ENCODE results near the gene STX5.

GRCh38 chr11:62786318-62787004 lies 45.4 kb downstream of the STX5 start:
- TF ChIP-seq, protein P1, sequence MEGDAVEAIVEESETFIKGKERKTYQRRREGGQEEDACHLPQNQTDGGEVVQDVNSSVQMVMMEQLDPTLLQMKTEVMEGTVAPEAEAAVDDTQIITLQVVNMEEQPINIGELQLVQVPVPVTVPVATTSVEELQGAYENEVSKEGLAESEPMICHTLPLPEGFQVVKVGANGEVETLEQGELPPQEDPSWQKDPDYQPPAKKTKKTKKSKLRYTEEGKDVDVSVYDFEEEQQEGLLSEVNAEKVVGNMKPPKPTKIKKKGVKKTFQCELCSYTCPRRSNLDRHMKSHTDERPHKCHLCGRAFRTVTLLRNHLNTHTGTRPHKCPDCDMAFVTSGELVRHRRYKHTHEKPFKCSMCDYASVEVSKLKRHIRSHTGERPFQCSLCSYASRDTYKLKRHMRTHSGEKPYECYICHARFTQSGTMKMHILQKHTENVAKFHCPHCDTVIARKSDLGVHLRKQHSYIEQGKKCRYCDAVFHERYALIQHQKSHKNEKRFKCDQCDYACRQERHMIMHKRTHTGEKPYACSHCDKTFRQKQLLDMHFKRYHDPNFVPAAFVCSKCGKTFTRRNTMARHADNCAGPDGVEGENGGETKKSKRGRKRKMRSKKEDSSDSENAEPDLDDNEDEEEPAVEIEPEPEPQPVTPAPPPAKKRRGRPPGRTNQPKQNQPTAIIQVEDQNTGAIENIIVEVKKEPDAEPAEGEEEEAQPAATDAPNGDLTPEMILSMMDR (IDR thresholded peaks at IDR 0.05): peak; percentile 91
- no peak for TF ChIP-seq EZH2phosphoT487 (IDR thresholded peaks at IDR 0.05)
